IMR-90 (cell line): ENCODE data around the gene PNMA6E. TPM values are rescaled to one million over a fixed set of nuclear protein-coding genes. Genes with fewer than 3 reads are reported as not detected.

Experiments used
- ATAC-seq: fragments of 200-7000 bp; cut with Tn5 transposase; 2 replicates; pipeline ENCODE4 v1.9.1; 2020; ENCODE audit warnings: low read depth, mild to moderate bottlenecking, moderate library complexity
- BruUV-seq: library from RNA; stranded (reverse); fragments of 400-500 nt; replicated peaks from 2 replicates; lab custom pipeline; 2021; lab: Mats Ljungman, UMichigan
- CTCF ChIA-PET: fragments of 300-600 bp; formaldehyde crosslinking; extraction: SDS; loops from one replicate; lab custom pipeline; 2021; ENCODE audit warnings: antibody characterized with exemption; lab: Yijun Ruan, JAX
- POLR2A ChIA-PET: fragments of 300-600 bp; sonication (Branson Sonifier 250); formaldehyde crosslinking; loops from one replicate; lab custom pipeline; 2022; ENCODE audit warnings: antibody characterized with exemption; ENCODE audit not compliant: unreplicated experiment; lab: Charles Lee
- DNase-seq: peaks from one replicate; pipeline ENCODE4 v3.0.0; 2013
- H2AFZ ChIP-seq: replicated peaks from 2 replicates; pipeline ENCODE3; 2013; ENCODE audit warnings: low read length, mild to moderate bottlenecking; ENCODE audit not compliant: poor library complexity
- H2AK5ac ChIP-seq: 2 replicates; pipeline ENCODE4 v1.6.1; 2013; ENCODE audit warnings: low read depth, low read length, inconsistent platforms
- H2AK9ac ChIP-seq: replicated peaks from 2 replicates; pipeline ENCODE3; 2013; ENCODE audit warnings: mild to moderate bottlenecking, low read depth, low read length, moderate library complexity; ENCODE audit not compliant: poor library complexity
- H2BK120ac ChIP-seq: 2 replicates; pipeline ENCODE4 v1.6.1; 2013; ENCODE audit warnings: low read depth, low read length, inconsistent platforms
- H2BK15ac ChIP-seq: 3 replicates; pipeline ENCODE4 v1.6.1; 2013; ENCODE audit warnings: low read depth, low read length, inconsistent platforms
- H2BK20ac ChIP-seq: 2 replicates; pipeline ENCODE4 v1.6.1; 2013; ENCODE audit warnings: low read depth, mild to moderate bottlenecking, inconsistent platforms, low read length, moderate library complexity
- H2BK5ac ChIP-seq: 2 replicates; pipeline ENCODE4 v1.6.1; 2013; ENCODE audit warnings: mild to moderate bottlenecking, low read depth, low read length, inconsistent platforms; ENCODE audit not compliant: poor library complexity, severe bottlenecking
- H3K14ac ChIP-seq: replicated peaks from 2 replicates; pipeline ENCODE4 v1.6.1; 2013; ENCODE audit warnings: low read depth, low read length, inconsistent platforms
- H3K18ac ChIP-seq: 2 replicates; pipeline ENCODE4 v1.6.1; 2013; ENCODE audit warnings: low read depth, low read length, control low read depth
- H3K23ac ChIP-seq: 2 replicates; pipeline ENCODE4 v1.6.1; 2013; ENCODE audit warnings: low read depth, low read length, inconsistent platforms
- H3K27ac ChIP-seq: 2 replicates; pipeline ENCODE4 v1.5.1; 2013; ENCODE audit warnings: mild to moderate bottlenecking, control low read depth, low read length; ENCODE audit not compliant: insufficient read depth
- H3K27me3 ChIP-seq: 2 replicates; pipeline ENCODE4 v1.6.1; 2013; ENCODE audit warnings: low read length; ENCODE audit not compliant: control insufficient read depth, insufficient read depth
- H3K36me3 ChIP-seq: 2 replicates; pipeline ENCODE4 v1.6.1; 2013; ENCODE audit warnings: low read length, mixed read lengths; ENCODE audit not compliant: control insufficient read depth, insufficient read depth
- H3K4ac ChIP-seq: 2 replicates; pipeline ENCODE4 v1.6.1; 2013; ENCODE audit warnings: low read depth, low read length, inconsistent platforms
- H3K4me1 ChIP-seq: 2 replicates; pipeline ENCODE4 v1.6.1; 2013; ENCODE audit warnings: low read length, mixed read lengths; ENCODE audit not compliant: control insufficient read depth, insufficient read depth
- H3K4me2 ChIP-seq: 2 replicates; pipeline ENCODE4 v1.6.1; 2013; ENCODE audit warnings: low read depth, mild to moderate bottlenecking, control low read depth, low read length, moderate library complexity
- H3K4me3 ChIP-seq: 2 replicates; pipeline ENCODE4 v1.5.1; 2013; ENCODE audit warnings: low read depth, mild to moderate bottlenecking, control low read depth, low read length, moderate library complexity; ENCODE audit not compliant: insufficient read depth
- H3K56ac ChIP-seq: 2 replicates; pipeline ENCODE4 v1.6.1; 2013; ENCODE audit warnings: low read length, inconsistent platforms; ENCODE audit not compliant: insufficient read depth; ENCODE audit errors: extremely low read depth
- H3K79me1 ChIP-seq, 2 experiments: 2 replicates each; pipeline ENCODE4 v1.6.1; 2013; ENCODE audit warnings: low read length in 2 of 2, inconsistent platforms in 1 of 2, low read depth in 1 of 2
- H3K9ac ChIP-seq: 2 replicates; pipeline ENCODE4 v1.6.1; 2013; ENCODE audit warnings: low read depth, low read length, control low read depth
- H3K9me1 ChIP-seq: 2 replicates; pipeline ENCODE4 v1.6.1; 2013; ENCODE audit warnings: low read length, inconsistent platforms; ENCODE audit not compliant: insufficient read depth
- H3K9me3 ChIP-seq: 2 replicates; pipeline ENCODE4 v1.6.1; 2013; ENCODE audit warnings: low read length; ENCODE audit not compliant: control insufficient read depth, insufficient read depth
- H4K20me1 ChIP-seq: 2 replicates; pipeline ENCODE4 v1.6.1; 2013; ENCODE audit warnings: low read length, inconsistent platforms; ENCODE audit not compliant: insufficient read depth
- H4K5ac ChIP-seq: 2 replicates; pipeline ENCODE4 v1.6.1; 2013; ENCODE audit warnings: mild to moderate bottlenecking, low read depth, low read length, control low read depth
- H4K8ac ChIP-seq, 2 experiments: 2 replicates each; pipeline ENCODE4 v1.6.1; 2013; ENCODE audit warnings: low read depth in 2 of 2, low read length in 2 of 2, control low read depth in 1 of 2, inconsistent platforms in 1 of 2
- H4K91ac ChIP-seq: 2 replicates; pipeline ENCODE4 v1.6.1; 2013; ENCODE audit warnings: low read depth, low read length, inconsistent platforms; ENCODE audit not compliant: insufficient read depth
- BHLHE40 ChIP-seq: fragments of 150-350 bp; IDR thresholded peaks from 2 replicates; pipeline ENCODE4 v1.6.1; 2016; ENCODE audit warnings: mild to moderate bottlenecking, low read depth, low read length
- CEBPB ChIP-seq: IDR thresholded peaks from 2 replicates; pipeline ENCODE4 v1.6.1; 2012; ENCODE audit warnings: low read depth, low read length, improper control_type of control experiment
- FOS ChIP-seq: fragments of 150-350 bp; IDR thresholded peaks from 2 replicates; pipeline ENCODE4 v1.6.1; 2016; ENCODE audit warnings: low read depth, low read length
- MAFK ChIP-seq: IDR thresholded peaks from 2 replicates; pipeline ENCODE4 v1.6.1; 2012; ENCODE audit warnings: low read depth, low read length, improper control_type of control experiment
- MXI1 ChIP-seq: IDR thresholded peaks from 2 replicates; pipeline ENCODE4 v1.6.1; 2012; ENCODE audit warnings: low read depth, mild to moderate bottlenecking, low read length, moderate library complexity, borderline replicate concordance
- POLR2A ChIP-seq: IDR thresholded peaks from 2 replicates; pipeline ENCODE4 v1.6.1; 2012; ENCODE audit warnings: mild to moderate bottlenecking, low read depth, low read length
- RCOR1 ChIP-seq: IDR thresholded peaks from 2 replicates; pipeline ENCODE4 v1.6.1; 2012; ENCODE audit warnings: mild to moderate bottlenecking, low read length, improper control_type of control experiment; ENCODE audit not compliant: insufficient replicate concordance
- RFX5 ChIP-seq: IDR thresholded peaks from 2 replicates; pipeline ENCODE4 v1.8.0; 2012; ENCODE audit warnings: low read depth, mild to moderate bottlenecking, low read length, moderate library complexity
- SMC3 ChIP-seq: fragments of 150-350 bp; IDR thresholded peaks from 2 replicates; pipeline ENCODE4 v1.6.1; 2016; ENCODE audit warnings: low read depth, mild to moderate bottlenecking, antibody characterized with exemption, low read length, moderate library complexity
- WGBS, 2 experiments: methylation state at CpG; one replicate each; pipeline versions ENCODE4 v1.1.5 to v1.1.7; 2013; ENCODE audit warnings: missing lambda C conversion rate in 2 of 2; ENCODE audit not compliant: insufficient read length in 1 of 2; ENCODE audit errors: extremely low coverage in 2 of 2; 5-methylcytosine and 5-hydroxymethylcytosine counted together
- dilution Hi-C: fragments of 300-500 bp; cut with HindIII; formaldehyde crosslinking; loops from one replicate; pipeline ENCODE4 v1.14.3; 2018; ENCODE audit warnings: low sequenced_read_pairs; ENCODE audit not compliant: unreplicated experiment
- in situ Hi-C: fragments of 300-500 bp; cut with MboI; formaldehyde crosslinking; loops from 3 replicates; pipeline ENCODE4 v1.14.3; 2019; ENCODE audit warnings: low sequenced_read_pairs, inconsistent platforms, mixed read lengths
- intact Hi-C: fragments of 100-400 bp; cut with micrococcal nuclease; formaldehyde crosslinking; loops from 2 replicates; pipeline ENCODE4 v1.10.0; 2022
- polyA plus RNA-seq, 3 experiments: library from polyadenylated mRNA; depleted of rRNA; stranded (reverse); fragments of >200 nt; gene quantifications; 2 replicates each; pipeline ENCODE4 v1.2.3, GENCODE V29; 2012; ENCODE audit warnings: low replicate concordance in 1 of 3
- total RNA-seq: library from RNA; depleted of rRNA; stranded (reverse); fragments of >200 nt; gene quantifications from 2 replicates; pipeline ENCODE4 v1.2.3, GENCODE V29; 2012
- TF ChIP-seq, protein P1 (sequence below): fragments of 150-350 bp; IDR thresholded peaks from 2 replicates; pipeline ENCODE4 v1.6.1; 2016; ENCODE audit warnings: low read depth, mild to moderate bottlenecking, low read length, moderate library complexity, borderline replicate concordance

The PNMA6E gene
- total and polyA plus RNA-seq, 2 of the 4 experiments (the other 2 are of a cell fraction), result not detected

DNA sequence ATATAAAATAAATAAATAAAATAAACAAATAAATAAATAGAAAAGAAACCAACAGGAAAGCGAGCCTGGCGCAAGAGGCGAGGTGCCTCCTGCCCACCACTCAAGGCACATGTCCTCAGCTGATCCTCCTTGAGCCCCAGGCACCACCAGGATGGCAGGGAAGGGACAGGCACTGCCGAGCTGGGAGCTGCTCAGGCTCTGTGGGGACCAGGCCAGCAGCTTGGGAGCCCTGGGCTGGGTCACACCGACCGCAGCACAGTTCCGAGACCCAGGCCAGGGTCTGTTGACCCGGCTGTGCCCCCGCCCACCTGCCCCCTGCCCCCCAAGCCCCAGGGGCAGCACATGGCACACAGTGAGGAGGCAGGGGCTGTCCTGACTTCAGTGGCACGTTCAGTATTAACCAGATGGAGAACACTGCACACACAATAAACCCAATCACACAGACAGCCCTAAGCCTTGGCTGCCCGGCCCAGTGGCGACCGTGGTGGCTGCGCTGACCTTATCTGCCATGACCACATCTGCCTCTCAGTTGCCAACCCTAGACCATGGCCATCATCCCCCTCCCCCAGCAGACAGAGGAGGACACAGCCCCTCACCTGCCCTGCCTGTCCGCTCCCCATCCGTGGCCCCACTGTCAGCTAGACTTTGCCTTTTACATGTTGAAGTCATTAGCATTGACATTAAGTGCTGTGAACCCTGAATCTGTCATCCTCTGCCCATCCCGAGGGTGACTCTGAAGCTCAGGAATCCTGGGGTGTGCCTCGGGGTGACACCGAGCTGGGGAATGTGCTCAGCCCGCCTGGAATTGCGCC lies 47.6 kb upstream of the PNMA6E start:
- H2AFZ ChIP-seq, result no peak overlapping the region
- intact Hi-C loops, result no loop called here
- DNase-seq, result no peak
- no peak overlapping the region for H4K5ac ChIP-seq
- no peak overlapping the region for H2BK120ac ChIP-seq
- H3K4me1 ChIP-seq, result no peaks in the 10 kb centered on the region
- BruUV-seq, result no TSS peak
- H2BK5ac ChIP-seq, result no peak overlapping the region
- H4K91ac ChIP-seq, result no peak overlapping the region
- H3K4me2 ChIP-seq, result no peak overlapping the region
- no peak overlapping the region for H2BK20ac ChIP-seq
- no peak overlapping the region for H3K4ac ChIP-seq
- H3K14ac ChIP-seq, result no peak overlapping the region
- no peaks in the 10 kb centered on the region; the same call in 1 of the 2 replicates for H4K20me1 ChIP-seq
- WGBS, 2 experiments, result 86% methylated on average over 13 of the region's 21 CpGs; no CpG with 5 or more reads in 1 of the 2 experiments
- H3K9me1 ChIP-seq, result no peaks in the 10 kb centered on the region
- no peaks in the 10 kb centered on the region for H3K36me3 ChIP-seq
- no peak overlapping the region for H4K8ac ChIP-seq
- TF ChIP-seq FOS (no peak), RFX5 (no peak), RCOR1 (no peak), SMC3 (no peak), POLR2A (no peak), BHLHE40 (no peak), MXI1 (no peak), MAFK (no peak), CEBPB (no peak)
- TF ChIP-seq, protein P1, sequence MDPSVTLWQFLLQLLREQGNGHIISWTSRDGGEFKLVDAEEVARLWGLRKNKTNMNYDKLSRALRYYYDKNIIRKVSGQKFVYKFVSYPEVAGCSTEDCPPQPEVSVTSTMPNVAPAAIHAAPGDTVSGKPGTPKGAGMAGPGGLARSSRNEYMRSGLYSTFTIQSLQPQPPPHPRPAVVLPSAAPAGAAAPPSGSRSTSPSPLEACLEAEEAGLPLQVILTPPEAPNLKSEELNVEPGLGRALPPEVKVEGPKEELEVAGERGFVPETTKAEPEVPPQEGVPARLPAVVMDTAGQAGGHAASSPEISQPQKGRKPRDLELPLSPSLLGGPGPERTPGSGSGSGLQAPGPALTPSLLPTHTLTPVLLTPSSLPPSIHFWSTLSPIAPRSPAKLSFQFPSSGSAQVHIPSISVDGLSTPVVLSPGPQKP, result no peak
- no peak overlapping the region for H3K4me3 ChIP-seq
- POLR2A ChIA-PET, result no interaction called here
- ATAC-seq, result no peak
- CTCF ChIA-PET, result no interaction called here
- no peak overlapping the region for H2AK9ac ChIP-seq
- H3K27me3 ChIP-seq, result no peaks in the 10 kb centered on the region
- H3K56ac ChIP-seq, result no peak overlapping the region
- no peaks in the 10 kb centered on the region for H3K79me1 ChIP-seq
- H3K9me3 ChIP-seq, result no peaks in the 10 kb centered on the region; the same call in 1 of the 2 replicates
- H3K23ac ChIP-seq, result no peak overlapping the region
- no peak overlapping the region for H3K18ac ChIP-seq
- H2AK5ac ChIP-seq, result no peak overlapping the region
- in situ Hi-C loops, result no loop called here
- H3K27ac ChIP-seq, result no peak overlapping the region
- H2BK15ac ChIP-seq, result no peak overlapping the region
- no peak overlapping the region for H3K9ac ChIP-seq
- dilution Hi-C loops, result no loop called here
